ENCODE data around the gene CTNNBL1. TPM values are rescaled to one million over a fixed set of nuclear protein-coding genes. Genes with fewer than 3 reads are reported as not detected.

CTNNBL1 gene
- total and polyA plus RNA-seq, 11 donors, result 22.6 to 68.9 (median 50.5) TPM

DNA sequence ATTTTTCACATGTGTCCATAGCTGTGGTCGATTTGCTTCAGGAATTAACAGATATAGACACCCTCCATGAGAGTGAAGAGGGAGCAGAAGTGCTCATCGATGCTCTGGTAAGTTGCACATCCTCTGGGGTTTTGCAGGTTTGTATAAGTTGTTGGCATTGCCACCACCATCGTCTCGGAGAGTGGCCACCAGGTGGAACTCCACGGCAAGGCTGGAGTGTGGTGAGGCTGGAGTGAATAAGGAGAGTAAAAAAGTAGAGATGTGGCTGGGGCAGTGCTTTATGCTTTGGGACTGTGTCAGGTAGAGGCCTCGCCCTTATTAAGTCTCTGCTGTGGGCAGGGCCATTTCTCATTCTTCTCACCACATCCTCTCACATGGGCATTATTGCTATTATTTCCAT is 63.7 kb downstream of the CTNNBL1 start:
- TF ChIP-seq POLR2A (IDR thresholded peaks at IDR 0.05) (no peak), CTCF (IDR thresholded peaks at IDR 0.05) (peak in 1 of 12 donors; percentile 25)
- WGBS, 4 donors, result 84 to 89% (median 88%) methylated on average over 6 of the region's 6 CpGs
- DNase-seq (no peak), ATAC-seq (peak in 3 of 4 donors; percentile 43 to 52 (median 46))
- Histone ChIP-seq H3K36me3 (peaks cover 0 to 61% (median 37%) of the 10 kb centered on the region in 9 donors), H3K27me3 (no peaks in the 10 kb centered on the region), H3K4me3 (no peak overlapping the region), H3K4me1 (peaks cover 0 to 4% (median 0%) of the 10 kb centered on the region in 12 donors), H3K27ac (no peak overlapping the region), H3K9me3 (no peaks in the 10 kb centered on the region)
- intact Hi-C loops (cut with DNase I), result loop anchor here (5.0 to 10.0 kb wide), 5 partner anchors 145 to 467 kb away; partner anchors contain the start of gene VSTM2L (in 3 of the 10)

GRCh38 chr20:37758332-37758731 is 64.5 kb downstream of the CTNNBL1 start:
- H3K27me3 ChIP-seq, result no peaks in the 10 kb centered on the region
- H3K27ac ChIP-seq, result no peak overlapping the region
- no peak overlapping the region for H3K4me3 ChIP-seq
- no peaks in the 10 kb centered on the region for H3K9me3 ChIP-seq
- H3K36me3 ChIP-seq, result peaks cover 0 to 62% (median 37%) of the 10 kb centered on the region in 9 donors
- DNase-seq, result no peak
- WGBS, 4 donors, result 75 to 90% (median 80%) methylated on average over 5 of the region's 5 CpGs
- H3K4me1 ChIP-seq, result peaks cover 0 to 4% (median 0%) of the 10 kb centered on the region in 12 donors
- peak in 3 of 4 donors; percentile 10 to 60 (median 33) for ATAC-seq
- intact Hi-C loops (cut with DNase I), result loop anchor here (2.0 to 10.0 kb wide), 6 partner anchors 144 to 466 kb away; partner anchors contain the start of gene VSTM2L (in 3 of the 10)
- TF ChIP-seq CTCF (IDR thresholded peaks at IDR 0.05), result peak in 1 of 12 donors; percentile 11
- TF ChIP-seq POLR2A (IDR thresholded peaks at IDR 0.05), result no peak

GRCh38 chr20:37759052-37759553 is 65.3 kb downstream of the CTNNBL1 start:
- WGBS, 4 donors, result 87 to 93% (median 89%) methylated on average over 6 of the region's 6 CpGs
- no peak overlapping the region for H3K27ac ChIP-seq
- H3K27me3 ChIP-seq, result no peaks in the 10 kb centered on the region
- H3K36me3 ChIP-seq, result peaks cover 0 to 64% (median 38%) of the 10 kb centered on the region in 9 donors
- intact Hi-C loops (cut with DNase I), result loop anchor here (2.0 to 10.0 kb wide), 6 partner anchors 143 to 466 kb away; partner anchors contain the start of gene VSTM2L (in 3 of the 10)
- H3K4me3 ChIP-seq, result no peak overlapping the region
- no peak for DNase-seq
- ATAC-seq, result no peak
- TF ChIP-seq POLR2A (IDR thresholded peaks at IDR 0.05) (no peak), CTCF (IDR thresholded peaks at IDR 0.05) (no peak)
- peaks cover 0 to 4% (median 0%) of the 10 kb centered on the region in 12 donors for H3K4me1 ChIP-seq
- H3K9me3 ChIP-seq, result no peaks in the 10 kb centered on the region

DNA sequence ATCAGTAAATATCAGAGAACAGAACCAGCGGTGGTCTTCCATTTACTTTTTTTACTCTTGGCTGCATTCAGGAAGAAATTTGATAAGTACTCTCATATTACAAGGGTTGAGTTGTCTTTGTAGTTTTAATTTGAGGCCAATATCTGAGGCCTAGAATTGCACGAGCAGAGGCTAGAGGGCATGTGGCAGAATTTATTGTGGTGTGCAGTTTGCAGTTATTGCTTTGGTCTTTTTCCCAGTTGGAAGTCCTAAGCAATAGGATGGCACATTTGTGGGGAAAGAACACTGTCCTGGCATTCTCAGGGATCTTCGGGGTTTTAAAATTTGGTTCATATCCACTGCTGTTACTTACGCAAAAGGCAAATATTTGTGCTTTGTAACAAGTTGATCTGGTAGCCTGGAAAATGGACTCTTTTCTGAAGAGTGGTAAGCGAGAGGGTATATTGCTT is 66.0 kb downstream of the CTNNBL1 start:
- no peaks in the 10 kb centered on the region for H3K9me3 ChIP-seq
- H3K36me3 ChIP-seq, result peaks cover 0 to 71% (median 40%) of the 10 kb centered on the region in 9 donors
- H3K27ac ChIP-seq, result no peak overlapping the region
- TF ChIP-seq POLR2A (IDR thresholded peaks at IDR 0.05) (no peak), CTCF (IDR thresholded peaks at IDR 0.05) (no peak)
- peaks cover 0 to 4% (median 0%) of the 10 kb centered on the region in 12 donors for H3K4me1 ChIP-seq
- H3K4me3 ChIP-seq, result no peak overlapping the region
- intact Hi-C loops (cut with DNase I), result loop anchor here (2.0 to 10.0 kb wide), 6 partner anchors 143 to 465 kb away; partner anchors contain the start of gene VSTM2L (in 3 of the 10)
- ATAC-seq (no peak), DNase-seq (no peak)
- WGBS, 4 donors, result 93 to 99% (median 96%) methylated on average over 5 of the region's 5 CpGs
- H3K27me3 ChIP-seq, result no peaks in the 10 kb centered on the region

All from heart left ventricle (tissue), 16 donors.